Stimulated activated CD4-positive, alpha-beta T cell treated with anti-CD3 and anti-CD28 coated beads, Interleukin-1b, Interleukin-23, amount 100 ng/mL, for 48 hours (primary cell): ENCODE data around the gene CYP4F2.
"Not testable (repeated sequence)": the region's sequence is repeated elsewhere in the genome, so short reads cannot be mapped to it uniquely, and the experiment has no call there.

ENCODE experiments used
- DNase-seq: peaks from one replicate; pipeline ENCODE4 v3.0.0-alpha.2; 2020

Gene CYP4F2

GRCh38 chr19:15843894-15844222, 54.0 kb downstream of the CYP4F2 start:
- DNase-seq: not testable (repeated sequence)

- DNase-seq: no peak
Measured at GRCh38 chr19:15843203-15843893, 54.5 kb downstream of the CYP4F2 start.

GRCh38 chr19:15841875-15842569, 55.9 kb downstream of the CYP4F2 start:
- DNase-seq: peak; percentile 25

- no peak for DNase-seq
Measured at GRCh38 chr19:15840833-15841232, 57.0 kb downstream of the CYP4F2 start.

GRCh38 chr19:15839888-15840287, 58.0 kb downstream of the CYP4F2 start:
- not testable (repeated sequence) for DNase-seq

- no peak for DNase-seq
Measured at GRCh38 chr19:15838351-15838750, 59.5 kb downstream of the CYP4F2 start.

- peak; percentile 8 for DNase-seq
Measured at GRCh38 chr19:15837221-15837731, 60.6 kb downstream of the CYP4F2 start.

GRCh38 chr19:15836330-15837220, 61.3 kb downstream of the CYP4F2 start:
- DNase-seq: peak; percentile 94

GRCh38 chr19:15835565-15836329, 62.1 kb downstream of the CYP4F2 start:
- peak; percentile 50 for DNase-seq

GRCh38 chr19:15834232-15834631, 63.6 kb downstream of the CYP4F2 start:
- not testable (repeated sequence) for DNase-seq

GRCh38 chr19:15831626-15832025, 66.2 kb downstream of the CYP4F2 start:
- DNase-seq: no peak

GRCh38 chr19:15829786-15830185, 68.1 kb downstream of the CYP4F2 start:
- no peak for DNase-seq

- no peak for DNase-seq
Measured at GRCh38 chr19:15829306-15829698, 68.6 kb downstream of the CYP4F2 start.

- DNase-seq: not testable (repeated sequence)
Measured at GRCh38 chr19:15828611-15829305, 69.1 kb downstream of the CYP4F2 start.

GRCh38 chr19:15828121-15828610, 69.7 kb downstream of the CYP4F2 start:
- no peak for DNase-seq
